Astrocyte of the spinal cord (primary cell): ENCODE results near the gene NIFK.
"Not testable (repeated sequence)": the region's sequence is repeated elsewhere in the genome, so short reads cannot be mapped to it uniquely, and the experiment has no call there.

Experiments
- DNase-seq: peaks from one replicate; pipeline ENCODE4 v3.0.0; 2011; ENCODE audit warnings: low read depth, low spot score
- H3K4me3 ChIP-seq: 2 replicates; pipeline ENCODE4 v1.5.1; 2011; ENCODE audit warnings: low read depth, mild to moderate bottlenecking, low read length, moderate library complexity
- CTCF ChIP-seq: IDR thresholded peaks from 2 replicates; pipeline ENCODE4 v1.5.1; 2012; ENCODE audit warnings: low read depth, mild to moderate bottlenecking, low read length, inconsistent platforms
- in situ Hi-C: cut with HindIII; loops from 2 replicates; pipeline ENCODE4 v1.10.0; 2017; ENCODE audit warnings: low sequenced_read_pairs

The NIFK gene

GRCh38 chr2:121694398-121695170 lies 42.1 kb downstream of the NIFK start:
- in situ Hi-C loops: no loop called here
- DNase-seq: peak; percentile 85
- TF ChIP-seq CTCF: no peak
- no peak overlapping the region for H3K4me3 ChIP-seq

GRCh38 chr2:121690572-121690971 lies 46.1 kb downstream of the NIFK start:
- DNase-seq, in situ Hi-C loops: not testable (repeated sequence)

GRCh38 chr2:121690095-121690494 lies 46.6 kb downstream of the NIFK start:
- in situ Hi-C loops: no loop called here
- no peak overlapping the region for H3K4me3 ChIP-seq
- no peak for DNase-seq
- no peak for TF ChIP-seq CTCF

More at GRCh38 chr2:121690572-121690971, 46.1 kb downstream of the NIFK start:
- not testable (repeated sequence) for H3K4me3 ChIP-seq

GRCh38 chr2:121689356-121689755 lies 47.3 kb downstream of the NIFK start:
- TF ChIP-seq CTCF: peak; percentile 40
- peak; percentile 52 for DNase-seq
- in situ Hi-C loops: no loop called here
- no peak overlapping the region for H3K4me3 ChIP-seq

- no peak for TF ChIP-seq CTCF
Observed at GRCh38 chr2:121688820-121689219, 47.9 kb downstream of the NIFK start.

GRCh38 chr2:121686902-121687301 lies 49.8 kb downstream of the NIFK start:
- in situ Hi-C loops: no loop called here

More at GRCh38 chr2:121688820-121689219, 47.9 kb downstream of the NIFK start:
- DNase-seq: no peak
- in situ Hi-C loops: no loop called here
- no peak overlapping the region for H3K4me3 ChIP-seq

More at GRCh38 chr2:121686902-121687301, 49.8 kb downstream of the NIFK start:
- H3K4me3 ChIP-seq: no peak overlapping the region
- no peak for TF ChIP-seq CTCF
- DNase-seq: no peak
